ENCODE data around the gene LAMB3. TPM values are rescaled to one million over a fixed set of nuclear protein-coding genes. Genes with fewer than 3 reads are reported as not detected.

The LAMB3 gene
- total and polyA plus RNA-seq, 10 of the 15 experiments (the other 5 are each of a cell fraction or from before 2014, with no cell fraction given): 0.04 to 1.8 (median 0.10) TPM; not detected in 1

- ChIA-PET SMC1A (ENCODE audit: uncharacterized antibody, unreplicated experiment) (interaction anchor here (0.7 to 2.4 kb wide), 12 partner anchors 8 to 65 kb away, joined by 3 to 12 read pairs (median 4); no protein-coding TSS in a partner anchor), RAD21 (ENCODE audit: unreplicated experiment) (interaction anchor here (0.8 to 2.4 kb wide), 15 partner anchors 9 to 63 kb away, joined by 3 to 22 read pairs (median 5); no protein-coding TSS in a partner anchor), CTCF (interaction anchor here (0.6 to 13.9 kb wide), 34 partner anchors 8 to 120 kb away, joined by 3 to 211 read pairs (median 5); partner anchors contain the start of gene G0S2), POLR2A (no interaction called here)
- Histone ChIP-seq H3K4me2 (ENCODE audit: control insufficient read depth, insufficient read depth) (no peak overlapping the region), H3K27ac (ENCODE audit: control insufficient read depth, insufficient read depth) (no peak overlapping the region), H3K9me3 (replicated peaks; ENCODE audit: control insufficient read depth, insufficient read depth, low read length) (no peaks in the 10 kb centered on the region), H3K4me3 (no peak overlapping the region), H3K9ac (ENCODE audit: control insufficient read depth, insufficient read depth, low read length) (no peak overlapping the region), H4K20me1 (ENCODE audit: control insufficient read depth, insufficient read depth) (no peaks in the 10 kb centered on the region), H3K79me2 (ENCODE audit: control insufficient read depth, insufficient read depth, low read length) (no peaks in the 10 kb centered on the region), H3K4me1 (ENCODE audit: control insufficient read depth, insufficient read depth, low read length) (no peaks in the 10 kb centered on the region), H2AFZ (ENCODE audit: control insufficient read depth, low read depth, low read length) (no peak overlapping the region), H3K27me3 (replicated peaks in 1 of 2; ENCODE audit: control insufficient read depth in 2 of 2, insufficient read depth in 2 of 2, low read length in 1 of 2) (no peaks in the 10 kb centered on the region), H3K36me3 (ENCODE audit: control insufficient read depth in 2 of 2, insufficient read depth in 2 of 2, low read length in 1 of 2) (no peaks in the 10 kb centered on the region)
- ATAC-seq (peak; percentile 95), FAIRE-seq (no peak), DNase-seq (ENCODE audit: low read depth, low spot score) (no peak)
- TF ChIP-seq RUNX3 (IDR thresholded peaks at IDR 0.05; ENCODE audit: low read length) (no peak), E2F4 (IDR thresholded peaks at IDR 0.05; ENCODE audit: low read depth, low read length) (no peak), YY1 (IDR thresholded peaks at IDR 0.05; ENCODE audit: low read depth, low read length) (peak; percentile 67; the same call in 1 of the 2 replicates), ZNF207 (IDR thresholded peaks at IDR 0.05; ENCODE audit: borderline replicate concordance) (0 out of 2 replicates have a peak, but pooled peaks have one; percentile 22), ETV6 (conservative IDR thresholded peaks at IDR 0.05 in 1 of 2, IDR thresholded peaks at IDR 0.05 in 1 of 2; ENCODE audit: borderline replicate concordance in 1 of 2, low read depth in 1 of 2) (no peak), SMC3 (IDR thresholded peaks at IDR 0.05; ENCODE audit: borderline replicate concordance, low read length) (peak; percentile 95), RAD21 (IDR thresholded peaks at IDR 0.05; ENCODE audit: insufficient read depth, low read depth, low read length) (peak; percentile 96), YBX1 (IDR thresholded peaks at IDR 0.05) (no peak), ELK1 (IDR thresholded peaks at IDR 0.05; ENCODE audit: low read depth, low read length) (no peak), TCF12 (IDR thresholded peaks at IDR 0.05; ENCODE audit: low read depth, low read length) (0 out of 2 replicates have a peak, but pooled peaks have one; percentile 30), TBL1XR1 (IDR thresholded peaks at IDR 0.05; ENCODE audit: low read depth, low read length) (no peak), CTCF (IDR thresholded peaks at IDR 0.05 in 2 of 3, conservative IDR thresholded peaks at IDR 0.05 in 1 of 3; ENCODE audit: control insufficient read depth in 2 of 3, extremely low read depth in 1 of 3, insufficient read depth in 1 of 3, low read depth in 3 of 3, low read length in 3 of 3) (peak; percentile 98 to 99 (median 98); a peak in 5 of 6 replicates), JUND (IDR thresholded peaks at IDR 0.05; ENCODE audit: low read depth, low read length) (0 out of 2 replicates have a peak, but pooled peaks have one; percentile 23), POLR2A (IDR thresholded peaks at IDR 0.05; ENCODE audit: low read depth, low read length) (no peak), POU2F2 (IDR thresholded peaks at IDR 0.05; ENCODE audit: borderline replicate concordance, low read depth, low read length) (peak; percentile 47; the same call in 1 of the 3 replicates)
- TF ChIP-seq, protein P1, sequence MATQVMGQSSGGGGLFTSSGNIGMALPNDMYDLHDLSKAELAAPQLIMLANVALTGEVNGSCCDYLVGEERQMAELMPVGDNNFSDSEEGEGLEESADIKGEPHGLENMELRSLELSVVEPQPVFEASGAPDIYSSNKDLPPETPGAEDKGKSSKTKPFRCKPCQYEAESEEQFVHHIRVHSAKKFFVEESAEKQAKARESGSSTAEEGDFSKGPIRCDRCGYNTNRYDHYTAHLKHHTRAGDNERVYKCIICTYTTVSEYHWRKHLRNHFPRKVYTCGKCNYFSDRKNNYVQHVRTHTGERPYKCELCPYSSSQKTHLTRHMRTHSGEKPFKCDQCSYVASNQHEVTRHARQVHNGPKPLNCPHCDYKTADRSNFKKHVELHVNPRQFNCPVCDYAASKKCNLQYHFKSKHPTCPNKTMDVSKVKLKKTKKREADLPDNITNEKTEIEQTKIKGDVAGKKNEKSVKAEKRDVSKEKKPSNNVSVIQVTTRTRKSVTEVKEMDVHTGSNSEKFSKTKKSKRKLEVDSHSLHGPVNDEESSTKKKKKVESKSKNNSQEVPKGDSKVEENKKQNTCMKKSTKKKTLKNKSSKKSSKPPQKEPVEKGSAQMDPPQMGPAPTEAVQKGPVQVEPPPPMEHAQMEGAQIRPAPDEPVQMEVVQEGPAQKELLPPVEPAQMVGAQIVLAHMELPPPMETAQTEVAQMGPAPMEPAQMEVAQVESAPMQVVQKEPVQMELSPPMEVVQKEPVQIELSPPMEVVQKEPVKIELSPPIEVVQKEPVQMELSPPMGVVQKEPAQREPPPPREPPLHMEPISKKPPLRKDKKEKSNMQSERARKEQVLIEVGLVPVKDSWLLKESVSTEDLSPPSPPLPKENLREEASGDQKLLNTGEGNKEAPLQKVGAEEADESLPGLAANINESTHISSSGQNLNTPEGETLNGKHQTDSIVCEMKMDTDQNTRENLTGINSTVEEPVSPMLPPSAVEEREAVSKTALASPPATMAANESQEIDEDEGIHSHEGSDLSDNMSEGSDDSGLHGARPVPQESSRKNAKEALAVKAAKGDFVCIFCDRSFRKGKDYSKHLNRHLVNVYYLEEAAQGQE (IDR thresholded peaks at IDR 0.05; ENCODE audit: low read depth, low read length): no peak
- intact Hi-C loops (cut with micrococcal nuclease; ENCODE audit: unreplicated experiment) (loop anchor here (1.0 to 5.0 kb wide), 5 partner anchors 25 to 120 kb away; no protein-coding TSS in a partner anchor), in situ Hi-C loops (cut with MboI) (loop anchor here (10.0 kb wide), 1 partner anchor 53 kb away; no protein-coding TSS in a partner anchor)
- WGBS (ENCODE audit: insufficient coverage, insufficient replicate concordance, low lambda C conversion rate, missing lambda C conversion rate): 27% methylated on average over 16 of the region's 16 CpGs
- BruUV-seq (replicated peaks): no TSS peak
Observed at GRCh38 chr1:209627732-209628196, 24.5 kb downstream of the LAMB3 start.
